Stimulated activated naive CD4-positive, alpha-beta T cell treated with Interleukin-2 at 50 U/mL for 16 hours (primary cell): ENCODE results near the gene VPS45.
"Not testable (repeated sequence)": the region's sequence is repeated elsewhere in the genome, so short reads cannot be mapped to it uniquely, and the experiment has no call there.

Source experiments
- DNase-seq: peaks from one replicate; lab custom pipeline; 2025; lab: John Stamatoyannopoulos, UW

Gene VPS45

DNA sequence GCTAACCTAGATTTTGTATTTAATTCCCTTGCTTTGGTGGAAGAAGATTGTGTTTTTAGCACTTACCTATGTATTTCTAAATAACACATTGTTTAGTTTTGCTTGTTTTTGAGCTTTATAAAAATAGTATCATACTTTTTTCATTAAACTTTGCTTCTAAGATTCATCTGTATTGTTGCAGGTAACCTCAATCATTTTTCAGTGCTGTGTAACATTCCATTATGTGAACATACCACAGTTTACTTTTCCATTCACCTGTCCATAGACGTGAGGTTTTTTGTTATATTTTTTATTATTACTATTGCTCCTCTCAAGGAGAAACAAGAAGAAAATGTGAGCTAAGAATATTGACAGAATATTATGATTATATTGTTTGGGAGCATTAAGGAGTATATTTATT is 67.0 kb downstream of the VPS45 start:
- no peak for DNase-seq

GRCh38 chr1:150135400-150135799 is 67.8 kb downstream of the VPS45 start:
- DNase-seq = not testable (repeated sequence)

- DNase-seq = no peak
Measured at GRCh38 chr1:150138044-150138443, 70.5 kb downstream of the VPS45 start.

- no peak for DNase-seq
Measured at GRCh38 chr1:150141452-150141851, 73.9 kb downstream of the VPS45 start.

GRCh38 chr1:150142083-150142482 is 74.5 kb downstream of the VPS45 start:
- no peak for DNase-seq

DNA sequence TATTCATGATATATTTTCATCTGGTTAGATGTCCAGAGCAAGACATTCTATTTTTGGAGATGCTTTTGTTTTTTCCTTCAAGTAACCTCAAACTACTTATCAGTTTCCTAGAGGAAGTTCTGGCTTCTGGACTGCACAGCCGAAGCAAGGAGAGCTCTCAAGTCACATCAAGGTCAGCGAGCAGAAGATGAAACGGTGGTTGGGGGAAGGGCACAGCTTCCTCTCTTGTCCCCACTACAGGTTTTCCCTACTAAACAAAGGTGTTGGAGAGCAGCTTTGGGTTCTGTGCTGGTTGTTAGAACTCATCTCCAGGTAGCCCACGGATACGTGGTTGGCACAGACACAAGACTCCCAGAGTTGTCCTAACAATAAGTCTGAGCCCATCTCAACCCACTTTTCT is 77.0 kb downstream of the VPS45 start:
- no peak for DNase-seq

- not testable (repeated sequence) for DNase-seq
Measured at GRCh38 chr1:150146016-150146415, 78.4 kb downstream of the VPS45 start.

GRCh38 chr1:150146849-150147542 is 79.4 kb downstream of the VPS45 start:
- no peak for DNase-seq

- no peak for DNase-seq
Measured at GRCh38 chr1:150148837-150149270, 81.3 kb downstream of the VPS45 start.

GRCh38 chr1:150149271-150150132 is 81.9 kb downstream of the VPS45 start, which contains the start of gene PLEKHO1:
Gene PLEKHO1, plus strand, starts transcription at chr1:150149916. Its CDS starts 342 bp downstream, at chr1:150150258.
- peak; percentile 85 for DNase-seq

GRCh38 chr1:150150133-150151021 is 82.8 kb downstream of the VPS45 start:
- DNase-seq = peak; percentile 23

GRCh38 chr1:150151291-150152181 is 84.0 kb downstream of the VPS45 start:
- peak; percentile 64 for DNase-seq

- DNase-seq = no peak
Measured at GRCh38 chr1:150152182-150152536, 84.6 kb downstream of the VPS45 start.

GRCh38 chr1:150152772-150153456 is 85.3 kb downstream of the VPS45 start:
- DNase-seq = no peak

DNA sequence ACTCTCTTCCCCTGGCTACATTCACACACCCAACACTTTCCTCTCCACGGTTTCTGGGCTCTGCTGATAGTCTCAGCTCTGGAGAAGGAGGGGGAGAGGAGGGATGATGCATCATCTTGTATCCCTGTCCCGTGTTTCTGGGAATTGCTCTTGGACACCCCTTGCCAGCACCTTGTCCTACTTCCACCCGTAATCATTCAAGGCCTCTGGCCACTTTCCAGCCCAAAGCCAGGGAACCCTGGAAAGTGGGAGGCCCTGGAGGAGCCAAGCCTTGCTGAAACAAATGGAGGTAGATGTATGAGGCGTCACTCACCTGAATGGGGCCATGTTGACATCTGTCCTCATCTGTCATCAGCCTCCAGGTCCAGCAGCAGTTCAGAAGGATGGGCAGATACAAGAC is 86.6 kb downstream of the VPS45 start:
- DNase-seq = no peak

DNA sequence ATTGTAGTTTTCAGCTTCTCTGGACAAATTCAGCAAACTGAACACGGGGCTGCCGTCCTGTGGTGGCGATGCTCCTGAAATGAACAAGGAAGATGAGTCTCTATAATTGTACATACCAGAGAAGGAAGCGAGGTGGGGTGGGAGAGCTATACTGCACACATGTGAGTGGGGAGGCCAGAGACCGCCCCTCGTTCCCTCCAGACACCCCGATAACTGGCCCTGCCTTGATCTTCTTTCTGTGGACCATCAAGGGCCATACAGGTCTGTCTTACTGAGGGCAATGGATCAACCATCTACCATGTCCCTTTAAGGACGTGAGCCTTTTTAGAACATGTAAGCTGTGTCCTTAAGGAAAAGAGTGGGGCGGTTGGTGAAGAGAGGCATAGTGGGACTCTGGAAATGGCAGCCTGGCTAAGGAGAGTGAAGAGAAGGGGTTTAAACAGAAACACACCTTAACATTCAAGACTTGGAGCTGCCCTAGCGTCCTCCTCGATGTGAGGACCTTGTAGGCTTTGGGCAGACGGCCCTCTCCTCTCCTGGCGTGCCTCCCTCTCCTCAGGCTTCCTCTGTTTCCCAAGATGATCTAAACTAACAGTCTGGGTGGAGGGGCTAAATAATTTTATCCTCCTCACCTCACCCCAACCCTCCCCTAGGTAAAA is 88.0 kb downstream of the VPS45 start:
- DNase-seq = no peak

DNA sequence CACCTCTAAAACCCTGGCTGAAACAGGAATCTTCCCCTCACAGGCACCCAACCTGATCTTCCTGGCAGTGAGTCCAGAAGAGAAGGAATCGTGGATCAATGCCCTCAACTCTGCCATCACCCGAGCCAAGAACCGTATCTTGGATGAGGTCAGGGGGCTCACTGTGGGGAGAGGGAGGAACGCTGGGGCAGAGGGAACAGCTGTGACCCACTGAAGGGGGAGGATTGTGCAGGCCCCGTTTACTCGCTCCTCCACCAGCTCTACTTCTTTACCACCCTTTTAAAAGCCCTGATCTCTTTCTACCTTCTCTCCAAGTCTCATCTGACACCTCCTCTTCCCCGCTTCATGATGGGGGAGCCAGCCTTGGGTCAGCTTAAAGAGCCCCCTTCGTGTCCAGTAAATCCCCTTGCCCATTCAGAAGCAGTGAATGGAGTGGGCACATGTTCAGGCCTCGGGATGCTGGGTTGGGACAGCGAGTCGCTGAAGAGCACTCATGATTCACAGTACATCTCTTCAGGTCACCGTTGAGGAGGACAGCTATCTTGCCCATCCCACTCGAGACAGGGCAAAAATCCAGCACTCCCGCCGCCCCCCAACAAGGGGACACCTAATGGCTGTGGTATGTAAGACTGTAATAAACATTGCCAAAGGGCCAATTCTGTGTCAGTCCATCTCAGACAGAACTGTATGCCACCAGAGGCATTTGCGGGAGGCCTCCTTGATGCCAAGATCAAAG is 89.5 kb downstream of the VPS45 start:
- DNase-seq = no peak

DNA sequence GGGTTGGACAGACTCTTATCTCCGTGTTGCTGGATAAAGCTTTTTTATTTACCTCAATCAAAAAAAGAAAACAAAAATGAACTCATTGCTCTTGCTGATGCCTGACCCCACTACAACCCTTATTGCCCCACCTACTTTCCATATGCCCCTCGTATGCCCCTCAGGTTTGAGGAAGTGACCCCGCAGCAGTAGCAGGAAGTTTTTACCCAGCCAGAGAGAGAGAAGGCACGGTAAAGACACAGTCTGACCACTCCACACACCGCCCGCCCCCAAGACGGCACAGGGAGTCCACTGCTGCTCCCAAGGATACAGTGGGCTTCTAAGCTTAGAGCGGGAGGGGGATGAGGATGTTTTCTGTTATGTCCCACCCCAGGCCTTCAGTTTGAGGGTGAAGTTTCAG is 92.0 kb downstream of the VPS45 start:
- no peak for DNase-seq

- no peak for DNase-seq
Measured at GRCh38 chr1:150160964-150161621, 93.5 kb downstream of the VPS45 start.
